ENCODE results near the gene NME9.

DNA sequence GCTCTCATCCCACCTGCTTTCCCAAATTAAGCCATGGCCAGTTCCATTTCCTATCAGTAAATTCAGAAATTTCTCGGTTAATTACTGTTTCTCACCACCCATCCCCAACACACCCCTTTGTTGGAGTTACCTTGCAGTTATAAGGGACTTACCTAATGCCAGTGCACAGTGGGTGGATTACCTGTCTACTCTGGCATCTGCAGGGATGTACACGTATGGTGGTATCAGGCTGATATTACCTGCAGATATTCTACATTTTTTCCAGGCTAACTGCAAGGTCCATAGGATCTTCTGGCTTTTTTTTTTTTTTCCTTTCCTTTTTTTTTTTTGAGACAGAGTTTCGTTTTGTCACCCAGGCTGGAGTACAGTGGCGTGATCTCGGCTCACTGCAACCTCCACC, 10.9 kb upstream of the NME9 start:
- TF ChIP-seq, protein P1, sequence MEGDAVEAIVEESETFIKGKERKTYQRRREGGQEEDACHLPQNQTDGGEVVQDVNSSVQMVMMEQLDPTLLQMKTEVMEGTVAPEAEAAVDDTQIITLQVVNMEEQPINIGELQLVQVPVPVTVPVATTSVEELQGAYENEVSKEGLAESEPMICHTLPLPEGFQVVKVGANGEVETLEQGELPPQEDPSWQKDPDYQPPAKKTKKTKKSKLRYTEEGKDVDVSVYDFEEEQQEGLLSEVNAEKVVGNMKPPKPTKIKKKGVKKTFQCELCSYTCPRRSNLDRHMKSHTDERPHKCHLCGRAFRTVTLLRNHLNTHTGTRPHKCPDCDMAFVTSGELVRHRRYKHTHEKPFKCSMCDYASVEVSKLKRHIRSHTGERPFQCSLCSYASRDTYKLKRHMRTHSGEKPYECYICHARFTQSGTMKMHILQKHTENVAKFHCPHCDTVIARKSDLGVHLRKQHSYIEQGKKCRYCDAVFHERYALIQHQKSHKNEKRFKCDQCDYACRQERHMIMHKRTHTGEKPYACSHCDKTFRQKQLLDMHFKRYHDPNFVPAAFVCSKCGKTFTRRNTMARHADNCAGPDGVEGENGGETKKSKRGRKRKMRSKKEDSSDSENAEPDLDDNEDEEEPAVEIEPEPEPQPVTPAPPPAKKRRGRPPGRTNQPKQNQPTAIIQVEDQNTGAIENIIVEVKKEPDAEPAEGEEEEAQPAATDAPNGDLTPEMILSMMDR (conservative IDR thresholded peaks at IDR 0.05; ENCODE audit: low read length), result no peak
- no peak for TF ChIP-seq EZH2phosphoT487 (IDR thresholded peaks at IDR 0.05; ENCODE audit: borderline replicate concordance)
